ENCODE data around the gene PPP2R2C. TPM values are rescaled to one million over a fixed set of nuclear protein-coding genes. Genes with fewer than 3 reads are reported as not detected.

Gene PPP2R2C
- total and polyA plus RNA-seq, 2 experiments from 2014 or later = 1.3 to 9.2 TPM

DNA sequence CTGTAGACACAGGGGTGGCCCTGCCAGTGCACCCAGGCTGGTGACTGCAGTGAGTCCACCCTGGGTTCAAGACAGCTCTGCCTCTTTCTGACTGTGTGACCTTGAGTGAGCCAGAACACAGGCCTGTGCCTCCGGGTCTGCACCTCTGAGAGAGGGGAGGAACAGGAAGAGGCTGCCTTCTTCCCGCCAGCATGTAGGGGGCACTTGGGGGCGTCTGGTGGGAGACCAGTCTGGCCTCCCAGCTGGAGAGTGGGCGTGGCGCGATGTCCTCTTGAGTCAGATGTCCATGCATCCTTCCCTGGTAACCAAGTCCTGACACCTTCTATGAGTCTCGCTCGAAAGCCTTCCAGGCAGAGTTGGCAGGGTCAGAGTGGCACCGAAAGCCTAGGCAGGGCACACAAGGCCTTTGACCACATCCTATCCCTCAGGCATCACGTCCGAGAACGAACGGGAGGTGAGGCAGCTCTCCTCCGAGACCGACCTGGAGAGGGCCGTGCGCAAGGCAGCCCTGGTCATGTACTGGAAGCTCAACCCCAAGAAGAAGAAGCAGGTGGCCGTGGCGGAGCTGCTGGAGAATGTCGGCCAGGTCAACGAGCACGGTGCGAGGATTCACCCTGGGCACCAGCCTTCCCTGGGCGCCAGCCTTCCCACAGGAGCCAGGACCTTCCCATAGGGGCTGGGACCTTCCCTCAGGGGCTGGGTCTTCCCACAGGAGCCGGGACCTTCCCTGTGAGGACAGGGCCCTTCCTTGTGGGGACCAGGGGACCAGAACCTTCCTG is 181.5 kb downstream of the PPP2R2C start:
- H3K4me3 ChIP-seq = no peak overlapping the region
- H3K27ac ChIP-seq (ENCODE audit: low read depth) = no peak overlapping the region
- Mint-ChIP-seq H3K36me3 (ENCODE audit: low read depth) (peaks cover 21% of the 10 kb centered on the region), H3K27ac (no peak overlapping the region), H3K4me1 (no peaks in the 10 kb centered on the region), H3K27me3 (ENCODE audit: insufficient read depth, low read depth, poor library complexity) (peaks cover 4% of the 10 kb centered on the region), H3K4me3 (no peak overlapping the region), H3K9me3 (no peaks in the 10 kb centered on the region)
- ATAC-seq (peak; percentile 72), DNase-seq (ENCODE audit: low spot score) (peak; percentile 32)
- H3K36me3 ChIP-seq (ENCODE audit: insufficient read depth) = 0 out of 2 replicates have a peak, but pooled peaks cover 5% of the 10 kb centered on the region
- TF ChIP-seq EZH2phosphoT487 (IDR thresholded peaks at IDR 0.05; ENCODE audit: unreplicated experiment) (no peak), ZNF114 (CRISPR knock-in tag; IDR thresholded peaks at IDR 0.05) (no peak), ETS1 (IDR thresholded peaks at IDR 0.05) (no peak), POLR2AphosphoS5 (IDR thresholded peaks at IDR 0.05; ENCODE audit: low read depth) (no peak), EZH2 (IDR thresholded peaks at IDR 0.05; ENCODE audit: low read depth, unreplicated experiment) (no peak), CREB1 (CRISPR knock-in tag; IDR thresholded peaks at IDR 0.05; ENCODE audit: low read depth) (no peak), STAT1 (IDR thresholded peaks at IDR 0.05; ENCODE audit: unreplicated experiment) (no peak), CTCF (conservative IDR thresholded peaks at IDR 0.05; ENCODE audit: low read depth in 2 of 2) (no peak), NANOG (IDR thresholded peaks at IDR 0.05; ENCODE audit: borderline replicate concordance) (no peak), JUNB (IDR thresholded peaks at IDR 0.05; ENCODE audit: unreplicated experiment) (no peak), ZNF331 (CRISPR knock-in tag; IDR thresholded peaks at IDR 0.05; ENCODE audit: low read depth) (no peak)
- TF ChIP-seq, protein P1, sequence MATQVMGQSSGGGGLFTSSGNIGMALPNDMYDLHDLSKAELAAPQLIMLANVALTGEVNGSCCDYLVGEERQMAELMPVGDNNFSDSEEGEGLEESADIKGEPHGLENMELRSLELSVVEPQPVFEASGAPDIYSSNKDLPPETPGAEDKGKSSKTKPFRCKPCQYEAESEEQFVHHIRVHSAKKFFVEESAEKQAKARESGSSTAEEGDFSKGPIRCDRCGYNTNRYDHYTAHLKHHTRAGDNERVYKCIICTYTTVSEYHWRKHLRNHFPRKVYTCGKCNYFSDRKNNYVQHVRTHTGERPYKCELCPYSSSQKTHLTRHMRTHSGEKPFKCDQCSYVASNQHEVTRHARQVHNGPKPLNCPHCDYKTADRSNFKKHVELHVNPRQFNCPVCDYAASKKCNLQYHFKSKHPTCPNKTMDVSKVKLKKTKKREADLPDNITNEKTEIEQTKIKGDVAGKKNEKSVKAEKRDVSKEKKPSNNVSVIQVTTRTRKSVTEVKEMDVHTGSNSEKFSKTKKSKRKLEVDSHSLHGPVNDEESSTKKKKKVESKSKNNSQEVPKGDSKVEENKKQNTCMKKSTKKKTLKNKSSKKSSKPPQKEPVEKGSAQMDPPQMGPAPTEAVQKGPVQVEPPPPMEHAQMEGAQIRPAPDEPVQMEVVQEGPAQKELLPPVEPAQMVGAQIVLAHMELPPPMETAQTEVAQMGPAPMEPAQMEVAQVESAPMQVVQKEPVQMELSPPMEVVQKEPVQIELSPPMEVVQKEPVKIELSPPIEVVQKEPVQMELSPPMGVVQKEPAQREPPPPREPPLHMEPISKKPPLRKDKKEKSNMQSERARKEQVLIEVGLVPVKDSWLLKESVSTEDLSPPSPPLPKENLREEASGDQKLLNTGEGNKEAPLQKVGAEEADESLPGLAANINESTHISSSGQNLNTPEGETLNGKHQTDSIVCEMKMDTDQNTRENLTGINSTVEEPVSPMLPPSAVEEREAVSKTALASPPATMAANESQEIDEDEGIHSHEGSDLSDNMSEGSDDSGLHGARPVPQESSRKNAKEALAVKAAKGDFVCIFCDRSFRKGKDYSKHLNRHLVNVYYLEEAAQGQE (IDR thresholded peaks at IDR 0.05; ENCODE audit: unreplicated experiment) = no peak
- TF ChIP-seq, protein P2, sequence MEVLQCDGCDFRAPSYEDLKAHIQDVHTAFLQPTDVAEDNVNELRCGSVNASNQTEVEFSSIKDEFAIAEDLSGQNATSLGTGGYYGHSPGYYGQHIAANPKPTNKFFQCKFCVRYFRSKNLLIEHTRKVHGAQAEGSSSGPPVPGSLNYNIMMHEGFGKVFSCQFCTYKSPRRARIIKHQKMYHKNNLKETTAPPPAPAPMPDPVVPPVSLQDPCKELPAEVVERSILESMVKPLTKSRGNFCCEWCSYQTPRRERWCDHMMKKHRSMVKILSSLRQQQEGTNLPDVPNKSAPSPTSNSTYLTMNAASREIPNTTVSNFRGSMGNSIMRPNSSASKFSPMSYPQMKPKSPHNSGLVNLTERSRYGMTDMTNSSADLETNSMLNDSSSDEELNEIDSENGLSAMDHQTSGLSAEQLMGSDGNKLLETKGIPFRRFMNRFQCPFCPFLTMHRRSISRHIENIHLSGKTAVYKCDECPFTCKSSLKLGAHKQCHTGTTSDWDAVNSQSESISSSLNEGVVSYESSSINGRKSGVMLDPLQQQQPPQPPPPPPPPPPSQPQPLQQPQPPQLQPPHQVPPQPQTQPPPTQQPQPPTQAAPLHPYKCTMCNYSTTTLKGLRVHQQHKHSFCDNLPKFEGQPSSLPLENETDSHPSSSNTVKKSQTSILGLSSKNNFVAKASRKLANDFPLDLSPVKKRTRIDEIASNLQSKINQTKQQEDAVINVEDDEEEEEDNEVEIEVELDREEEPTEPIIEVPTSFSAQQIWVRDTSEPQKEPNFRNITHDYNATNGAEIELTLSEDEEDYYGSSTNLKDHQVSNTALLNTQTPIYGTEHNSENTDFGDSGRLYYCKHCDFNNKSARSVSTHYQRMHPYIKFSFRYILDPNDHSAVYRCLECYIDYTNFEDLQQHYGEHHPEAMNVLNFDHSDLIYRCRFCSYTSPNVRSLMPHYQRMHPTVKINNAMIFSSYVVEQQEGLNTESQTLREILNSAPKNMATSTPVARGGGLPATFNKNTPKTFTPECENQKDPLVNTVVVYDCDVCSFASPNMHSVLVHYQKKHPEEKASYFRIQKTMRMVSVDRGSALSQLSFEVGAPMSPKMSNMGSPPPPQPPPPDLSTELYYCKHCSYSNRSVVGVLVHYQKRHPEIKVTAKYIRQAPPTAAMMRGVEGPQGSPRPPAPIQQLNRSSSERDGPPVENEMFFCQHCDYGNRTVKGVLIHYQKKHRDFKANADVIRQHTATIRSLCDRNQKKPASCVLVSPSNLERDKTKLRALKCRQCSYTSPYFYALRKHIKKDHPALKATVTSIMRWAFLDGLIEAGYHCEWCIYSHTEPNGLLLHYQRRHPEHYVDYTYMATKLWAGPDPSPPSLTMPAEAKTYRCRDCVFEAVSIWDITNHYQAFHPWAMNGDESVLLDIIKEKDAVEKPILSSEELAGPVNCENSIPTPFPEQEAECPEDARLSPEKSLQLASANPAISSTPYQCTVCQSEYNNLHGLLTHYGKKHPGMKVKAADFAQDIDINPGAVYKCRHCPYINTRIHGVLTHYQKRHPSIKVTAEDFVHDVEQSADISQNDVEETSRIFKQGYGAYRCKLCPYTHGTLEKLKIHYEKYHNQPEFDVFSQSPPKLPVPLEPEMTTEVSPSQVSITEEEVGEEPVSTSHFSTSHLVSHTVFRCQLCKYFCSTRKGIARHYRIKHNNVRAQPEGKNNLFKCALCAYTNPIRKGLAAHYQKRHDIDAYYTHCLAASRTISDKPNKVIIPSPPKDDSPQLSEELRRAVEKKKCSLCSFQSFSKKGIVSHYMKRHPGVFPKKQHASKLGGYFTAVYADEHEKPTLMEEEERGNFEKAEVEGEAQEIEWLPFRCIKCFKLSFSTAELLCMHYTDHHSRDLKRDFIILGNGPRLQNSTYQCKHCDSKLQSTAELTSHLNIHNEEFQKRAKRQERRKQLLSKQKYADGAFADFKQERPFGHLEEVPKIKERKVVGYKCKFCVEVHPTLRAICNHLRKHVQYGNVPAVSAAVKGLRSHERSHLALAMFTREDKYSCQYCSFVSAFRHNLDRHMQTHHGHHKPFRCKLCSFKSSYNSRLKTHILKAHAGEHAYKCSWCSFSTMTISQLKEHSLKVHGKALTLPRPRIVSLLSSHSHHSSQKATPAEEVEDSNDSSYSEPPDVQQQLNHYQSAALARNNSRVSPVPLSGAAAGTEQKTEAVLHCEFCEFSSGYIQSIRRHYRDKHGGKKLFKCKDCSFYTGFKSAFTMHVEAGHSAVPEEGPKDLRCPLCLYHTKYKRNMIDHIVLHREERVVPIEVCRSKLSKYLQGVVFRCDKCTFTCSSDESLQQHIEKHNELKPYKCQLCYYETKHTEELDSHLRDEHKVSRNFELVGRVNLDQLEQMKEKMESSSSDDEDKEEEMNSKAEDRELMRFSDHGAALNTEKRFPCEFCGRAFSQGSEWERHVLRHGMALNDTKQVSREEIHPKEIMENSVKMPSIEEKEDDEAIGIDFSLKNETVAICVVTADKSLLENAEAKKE (CRISPR knock-in tag; IDR thresholded peaks at IDR 0.05) = no peak
- H2AFZ ChIP-seq = no peak overlapping the region
- no peaks in the 10 kb centered on the region for H3K79me2 ChIP-seq (replicated peaks; ENCODE audit: insufficient read depth)
- H3K9me2 ChIP-seq (ENCODE audit: insufficient read depth) = no peaks in the 10 kb centered on the region
- no peaks in the 10 kb centered on the region for H3K27me3 ChIP-seq (ENCODE audit: insufficient read depth)
- H3K4me1 ChIP-seq (ENCODE audit: insufficient read depth) = no peaks in the 10 kb centered on the region
- no peaks in the 10 kb centered on the region for H3F3A ChIP-seq (replicated peaks; ENCODE audit: low read depth)
- no peak overlapping the region for H3K4me2 ChIP-seq
- peaks cover 5% of the 10 kb centered on the region; the same call in 1 of the 2 replicates for H4K20me1 ChIP-seq (replicated peaks; ENCODE audit: insufficient read depth)

All from GM23338 (cell line).